H4 (cell line): ENCODE data around the gene MACROH2A1. TPM values are rescaled to one million over a fixed set of nuclear protein-coding genes. Genes with fewer than 3 reads are reported as not detected.
A peak's percentile ranks its signal among the peaks of the same experiment; 100 is the strongest.

Source experiments
- DNase-seq: peaks from one replicate; pipeline ENCODE4 v3.0.0-alpha.2; 2015; ENCODE audit warnings: low spot score
- total RNA-seq: library from RNA; depleted of rRNA; stranded (reverse); fragments of >200 nt; shearing (Covaris generic); gene quantifications from 2 replicates; pipeline ENCODE4 v1.2.3, GENCODE V29; 2014; rRNA removed

MACROH2A1 gene
- 270 and 350 TPM in 2 replicates for total RNA-seq

DNA sequence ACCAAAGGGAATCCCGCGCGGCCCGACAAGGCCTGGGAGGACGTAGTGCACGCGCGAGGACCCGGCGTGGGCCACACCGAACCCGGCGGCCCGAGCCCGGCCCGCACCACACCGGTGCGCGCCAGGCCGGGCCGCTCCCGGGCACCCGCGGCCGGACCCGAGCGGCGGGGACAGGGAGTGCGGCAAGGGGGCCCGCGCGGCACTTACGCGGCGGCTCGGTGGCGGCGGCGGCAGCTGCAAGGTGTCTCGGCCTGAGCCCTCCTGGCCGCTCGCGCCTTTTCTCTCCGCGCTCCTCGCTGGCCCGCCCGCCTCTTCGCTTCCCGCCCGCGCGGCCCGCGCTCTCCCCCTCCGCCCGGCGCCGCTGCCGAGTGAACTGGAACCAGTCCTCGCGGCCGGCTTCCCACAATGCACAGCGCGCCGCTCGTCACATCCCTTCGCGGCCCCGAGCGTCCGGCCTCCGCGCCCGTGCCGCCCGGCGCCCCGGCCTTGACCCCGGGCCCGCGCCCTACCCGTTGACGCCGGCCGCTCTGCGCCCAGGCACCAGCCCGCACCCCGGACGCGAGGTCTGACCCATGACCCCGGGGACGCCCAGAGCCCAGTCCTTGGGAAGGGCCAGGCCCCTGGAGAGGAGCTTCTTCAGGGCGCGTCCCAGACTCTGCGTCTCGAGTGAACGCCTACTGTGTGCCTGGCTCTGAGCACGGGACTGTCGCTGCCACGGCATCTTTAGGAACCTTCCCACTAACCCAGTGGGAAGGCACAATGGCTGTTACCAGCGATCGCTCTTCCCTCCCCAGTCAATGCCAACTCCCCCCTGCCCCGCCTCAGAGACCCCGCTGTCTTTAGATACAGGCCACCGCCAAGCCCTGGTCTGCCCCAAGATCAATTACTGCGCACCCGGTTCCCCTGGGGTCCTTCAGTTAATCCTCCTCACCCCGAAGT, at the start of gene MACROH2A1:
Gene MACROH2A1 (minus strand): TSS at position 377 of the 939 bp plus-strand sequence. CDS start 10,138 bp downstream, outside the sequence.
- DNase-seq, result peak; percentile 80

DNA sequence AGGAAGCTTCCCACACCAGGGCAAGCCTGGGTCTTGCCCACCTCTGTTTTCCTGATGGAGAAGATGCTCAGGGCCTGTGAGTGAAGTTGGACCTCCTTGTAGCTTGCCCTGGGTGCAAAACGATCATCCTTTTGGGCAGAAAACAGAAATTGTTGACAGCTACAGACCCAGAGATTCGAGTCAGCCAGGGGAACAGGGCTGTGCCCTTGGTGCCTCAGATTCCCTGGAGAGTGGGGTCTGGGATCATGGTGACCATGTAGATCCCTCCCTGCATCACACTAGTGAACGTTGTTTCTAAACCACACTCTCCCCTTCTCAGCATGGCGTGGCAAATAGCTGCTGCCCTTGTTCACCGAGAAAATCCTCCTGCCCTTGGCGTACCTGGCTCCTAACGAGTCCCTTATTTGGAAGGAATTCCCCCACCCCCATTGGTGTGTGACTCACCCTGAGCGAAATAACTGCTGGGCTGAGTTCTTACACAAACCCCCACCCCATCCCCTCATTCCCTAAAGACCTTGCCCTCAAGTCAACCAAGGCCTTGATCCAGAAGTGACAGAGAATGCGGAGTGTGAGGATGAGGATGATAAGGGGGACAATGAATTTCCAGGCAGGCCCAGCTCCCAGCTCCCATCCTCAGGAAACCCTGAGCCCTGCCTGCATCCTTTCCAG, 49.2 kb upstream of the MACROH2A1 start:
- no peak for DNase-seq

DNA sequence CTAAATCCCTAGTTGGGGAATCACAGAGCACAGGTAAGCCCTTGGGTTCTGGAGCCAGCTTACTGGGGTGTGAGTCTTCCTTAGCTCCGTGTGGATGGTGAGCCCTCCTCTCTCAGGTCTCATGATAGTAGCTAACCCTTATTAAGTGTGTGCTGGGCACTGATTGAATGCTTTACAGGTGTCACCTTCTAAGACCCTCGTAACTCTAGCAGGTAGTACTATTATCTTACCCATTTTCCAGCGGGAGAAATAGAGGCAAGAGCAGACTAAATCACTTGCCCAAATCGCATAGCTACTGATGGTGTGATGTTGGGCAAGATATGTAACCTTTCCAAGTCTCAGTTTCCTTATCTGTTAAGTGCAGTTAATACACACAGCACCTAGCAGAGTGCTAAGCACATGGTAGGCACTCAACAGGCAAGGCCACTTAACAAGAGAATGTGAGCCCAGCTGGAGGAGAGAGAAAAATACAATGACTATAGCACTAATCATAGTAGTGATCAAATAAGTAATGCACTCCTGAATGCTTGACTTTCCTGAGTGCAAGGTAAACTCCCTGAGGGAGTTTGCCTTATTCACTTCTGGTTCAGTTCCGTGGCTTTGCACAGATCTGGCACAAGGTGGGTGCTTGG, 48.4 kb upstream of the MACROH2A1 start, which contains the start of gene DCANP1:
Gene DCANP1 (minus strand): TSS at position 51 of the 632 bp plus-strand sequence. CDS start 240 bp downstream, outside the sequence.
- no peak for DNase-seq

DNA sequence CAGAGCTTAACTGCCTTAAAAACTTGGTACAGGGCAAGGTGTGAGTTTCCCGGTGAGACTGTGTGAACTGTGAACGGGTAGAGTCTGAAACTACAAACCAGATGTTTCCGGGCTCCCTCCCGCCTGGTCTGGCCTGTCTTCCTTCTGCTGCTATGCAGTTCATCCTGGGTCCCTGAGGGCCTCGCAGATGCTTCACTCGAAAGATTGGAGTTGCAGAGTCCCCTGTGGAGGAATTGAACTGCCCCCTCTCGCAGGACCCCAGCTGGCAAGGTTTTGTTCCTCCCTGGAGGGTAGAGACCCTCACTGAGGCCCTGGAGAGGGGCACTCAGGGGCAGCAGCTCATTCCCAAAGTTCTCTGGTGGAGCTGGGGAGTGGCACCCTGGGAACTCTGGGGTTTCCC, 47.6 kb upstream of the MACROH2A1 start:
- no peak for DNase-seq

DNA sequence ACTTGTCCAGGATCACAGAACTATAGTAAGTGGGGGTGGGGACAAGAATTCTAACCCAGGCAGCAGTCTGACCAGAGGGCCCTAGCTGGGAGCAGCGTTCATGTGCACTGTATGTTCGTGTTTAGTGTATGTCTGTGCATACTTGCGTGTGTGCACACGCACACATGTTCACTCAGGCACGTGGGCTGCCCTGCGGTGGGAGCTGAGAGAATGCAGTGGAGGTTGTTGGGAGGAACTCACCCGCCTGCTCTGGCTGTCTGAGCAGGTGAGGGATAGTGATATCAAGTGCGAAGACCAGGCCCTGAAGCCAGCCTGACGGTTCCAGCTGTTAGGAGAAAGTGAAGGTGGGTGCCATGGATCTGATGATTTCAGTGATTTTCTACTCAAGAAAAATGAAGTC, 47.2 kb upstream of the MACROH2A1 start:
- no peak for DNase-seq

DNA sequence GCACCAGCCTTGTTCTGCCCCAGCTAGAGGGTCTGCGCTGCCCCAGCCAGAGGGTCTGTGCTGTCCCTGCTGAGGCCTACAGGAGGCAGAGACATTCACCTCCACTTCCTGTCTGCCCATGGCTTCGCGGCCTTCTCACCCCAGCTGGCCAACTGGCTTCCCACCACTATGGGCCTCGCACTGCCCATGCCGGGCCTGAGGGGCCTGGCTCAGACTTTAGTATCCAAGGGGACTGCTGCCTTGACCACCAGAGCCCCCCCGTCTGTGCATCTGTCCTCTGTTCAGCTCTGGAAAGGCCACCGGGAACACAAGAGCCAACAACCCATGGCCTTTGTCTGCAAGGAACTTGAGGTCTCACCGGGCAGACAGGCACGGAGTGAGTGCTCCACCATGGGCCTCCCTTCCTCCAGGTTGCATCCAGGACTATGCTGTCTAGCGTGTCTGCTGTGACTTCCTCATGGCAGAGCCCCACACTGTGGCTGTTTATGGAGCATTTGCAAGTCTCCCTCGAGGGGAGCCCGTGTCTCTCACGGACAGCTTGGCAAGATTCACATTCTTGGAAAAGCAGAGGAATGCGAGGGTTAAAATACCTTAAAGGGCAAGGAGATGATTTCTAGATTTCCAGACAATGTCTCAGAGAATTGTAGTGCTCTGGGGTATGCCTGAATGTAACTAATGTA, 46.4 kb upstream of the MACROH2A1 start:
- no peak for DNase-seq

DNA sequence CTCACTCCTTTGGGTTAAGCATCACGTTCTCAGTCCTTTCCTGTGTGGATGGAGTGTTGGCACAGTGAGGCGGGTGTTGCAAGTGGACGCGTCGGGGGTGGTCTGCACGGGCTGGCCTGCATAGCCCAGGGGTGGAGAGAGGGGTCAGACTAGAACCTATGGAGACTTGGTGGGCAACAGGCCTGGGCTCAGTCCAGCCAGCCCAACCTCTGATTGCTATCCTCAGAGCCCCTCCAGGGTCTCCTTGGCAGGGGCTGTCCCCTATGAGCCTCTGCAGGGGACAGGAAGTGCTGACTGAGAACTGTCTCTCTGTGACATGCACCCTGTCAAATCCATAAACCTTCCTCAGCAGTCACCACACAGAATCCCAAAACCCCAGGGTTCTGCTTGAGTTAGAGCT, 45.9 kb upstream of the MACROH2A1 start:
- no peak for DNase-seq

DNA sequence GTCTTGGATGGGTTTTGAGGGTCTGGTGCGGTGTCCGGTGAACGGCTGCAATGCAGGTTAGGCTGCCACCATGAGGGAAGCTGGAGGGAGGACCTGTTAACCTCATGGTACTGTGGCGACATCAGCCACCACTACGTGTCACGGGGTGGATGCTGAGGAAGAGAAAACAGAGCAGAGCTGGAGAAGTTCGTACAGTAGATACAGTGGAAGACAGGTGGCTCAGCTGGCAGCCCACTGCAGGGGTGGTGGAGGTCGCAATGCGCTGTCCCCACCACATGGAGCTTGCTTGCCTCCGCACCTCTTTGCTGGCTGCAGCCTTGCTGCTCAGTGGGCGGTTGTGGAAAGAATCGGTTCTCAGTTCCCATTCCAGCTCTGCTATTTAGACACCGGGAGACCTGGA, 45.3 kb upstream of the MACROH2A1 start:
- DNase-seq, result no peak

DNA sequence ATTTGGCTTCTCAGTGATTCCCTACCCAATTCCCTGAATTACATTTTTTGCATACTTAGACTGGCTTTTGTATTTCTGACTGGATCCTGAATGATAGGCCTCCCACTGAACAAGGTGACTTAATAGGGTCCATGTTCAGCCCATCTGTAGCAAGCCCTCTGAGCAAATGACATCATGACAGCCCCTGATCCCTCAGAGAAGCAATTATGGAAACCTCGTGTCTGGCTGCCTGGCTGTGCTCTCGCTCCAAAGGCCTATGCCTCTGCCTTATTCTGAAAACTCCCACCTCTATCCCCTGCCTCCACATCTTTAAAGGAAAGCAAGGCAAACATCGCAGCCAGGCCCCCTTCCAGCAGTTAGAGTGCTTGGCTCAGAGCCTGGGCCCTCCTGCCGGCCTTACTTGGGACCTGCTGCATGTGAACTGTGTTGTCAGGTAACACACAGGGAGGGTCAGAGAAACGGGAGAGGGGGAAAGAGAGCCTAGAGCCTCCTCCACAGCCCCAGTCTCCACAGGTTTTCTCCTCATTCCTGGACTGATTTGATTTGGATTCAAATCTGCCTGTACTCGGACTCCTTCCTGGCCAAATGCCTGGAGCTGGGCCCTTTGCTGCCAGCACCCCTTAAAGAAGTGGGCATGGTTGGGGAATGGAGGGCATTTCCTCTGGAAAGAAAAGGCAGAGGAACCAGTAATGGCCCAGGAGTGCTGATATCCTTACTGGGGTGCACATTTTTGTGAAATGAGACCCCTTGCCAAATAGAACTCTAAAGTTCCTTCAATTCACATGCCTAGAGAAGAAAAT, 44.3 kb upstream of the MACROH2A1 start:
- DNase-seq, result no peak

DNA sequence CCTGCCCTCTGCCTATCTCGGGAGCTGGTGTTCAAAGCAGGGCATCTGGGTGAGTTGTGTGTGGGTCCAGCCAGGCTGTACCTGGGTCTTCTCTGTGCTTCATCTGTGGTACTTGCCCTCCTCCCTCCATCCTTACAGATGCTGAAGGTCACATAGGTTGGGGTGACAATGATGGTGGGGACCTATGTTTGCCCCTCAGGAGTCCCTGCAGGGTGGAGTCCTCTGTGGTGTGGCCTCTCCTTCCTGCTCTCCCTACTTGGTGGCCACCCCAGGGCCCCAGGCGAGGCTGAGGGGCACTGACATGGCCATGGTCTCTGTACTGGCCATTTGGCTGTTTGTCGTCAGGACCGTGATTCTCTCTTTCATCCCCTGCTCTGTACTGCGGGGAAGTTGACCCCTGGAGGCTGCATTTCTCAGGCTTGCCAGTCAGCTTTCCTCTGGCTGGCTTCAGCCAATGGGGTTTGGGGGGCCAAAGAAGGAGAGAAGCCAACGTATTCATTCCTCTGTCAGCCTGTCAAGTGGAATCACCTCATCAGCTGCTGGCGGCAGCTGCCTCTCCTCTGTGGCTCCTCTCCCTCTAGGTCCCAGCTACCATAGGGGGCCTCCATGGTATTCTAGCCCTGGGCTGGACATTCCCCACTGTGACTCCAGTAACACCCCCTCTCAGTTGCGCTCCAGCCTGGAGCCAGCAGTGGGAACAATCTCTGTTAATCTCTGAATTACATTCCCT, 43.6 kb upstream of the MACROH2A1 start:
- no peak for DNase-seq

DNA sequence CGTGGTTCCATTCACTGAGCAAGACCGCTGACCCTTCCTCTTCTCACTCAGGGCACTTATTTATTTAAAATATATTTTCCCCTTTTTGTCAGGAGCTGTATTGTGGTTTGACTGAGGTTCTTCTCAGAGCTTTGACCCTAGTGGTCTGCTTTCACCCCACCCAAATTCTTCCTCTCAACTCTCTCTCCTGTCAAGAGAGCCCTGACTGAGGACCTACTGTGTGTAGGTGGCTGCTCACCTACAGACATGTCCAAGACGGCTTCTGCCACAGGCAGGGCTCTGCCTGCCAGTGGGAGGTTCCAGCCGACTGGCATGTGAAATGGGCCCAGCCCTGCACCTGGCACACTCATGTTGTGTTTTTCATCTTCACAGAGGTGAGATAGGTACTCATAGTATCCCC, 42.9 kb upstream of the MACROH2A1 start:
- DNase-seq, result no peak

DNA sequence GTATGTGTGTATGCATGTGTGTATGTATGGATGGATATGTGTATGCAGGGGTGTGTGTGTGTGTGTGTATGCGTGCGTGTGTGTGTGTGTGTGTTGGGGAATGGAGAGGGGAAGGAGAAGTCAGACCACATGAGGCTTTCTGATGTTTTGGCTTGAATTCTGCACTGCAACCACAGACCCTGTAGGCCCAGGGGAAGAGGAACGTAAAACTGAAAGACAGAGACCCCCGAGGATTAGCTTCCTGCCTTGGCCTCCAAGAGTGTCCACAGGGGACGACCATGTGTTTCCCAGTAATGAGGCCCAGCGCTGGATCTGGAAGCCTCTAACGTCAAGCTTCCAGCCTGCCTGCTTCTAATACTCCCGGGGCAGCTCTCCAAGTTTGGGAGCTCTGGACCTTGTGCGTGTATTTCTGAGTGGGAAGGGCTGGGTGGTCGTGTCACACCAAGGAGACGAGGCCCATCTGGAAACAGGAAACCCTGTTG, 42.4 kb upstream of the MACROH2A1 start:
- no peak for DNase-seq

DNA sequence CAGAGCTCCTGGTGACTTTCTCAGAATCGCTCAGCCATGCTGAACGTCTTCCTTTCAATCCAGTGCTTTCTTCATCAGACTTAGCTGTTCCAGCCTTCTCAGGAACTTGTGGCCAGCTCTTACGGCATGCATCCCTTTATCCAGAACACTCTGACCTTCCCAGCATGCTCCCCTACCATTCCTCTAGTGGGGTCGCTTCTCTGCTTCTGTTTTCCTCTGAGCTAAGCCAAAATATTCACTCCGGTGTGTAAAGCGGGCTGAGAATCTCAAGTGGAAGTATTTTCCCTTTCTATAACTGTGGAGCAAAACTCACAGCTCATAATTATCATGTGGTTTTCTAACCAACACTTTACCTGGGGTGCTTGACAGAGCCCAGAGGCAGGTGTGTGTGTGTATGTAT, 41.9 kb upstream of the MACROH2A1 start:
- DNase-seq, result no peak

DNA sequence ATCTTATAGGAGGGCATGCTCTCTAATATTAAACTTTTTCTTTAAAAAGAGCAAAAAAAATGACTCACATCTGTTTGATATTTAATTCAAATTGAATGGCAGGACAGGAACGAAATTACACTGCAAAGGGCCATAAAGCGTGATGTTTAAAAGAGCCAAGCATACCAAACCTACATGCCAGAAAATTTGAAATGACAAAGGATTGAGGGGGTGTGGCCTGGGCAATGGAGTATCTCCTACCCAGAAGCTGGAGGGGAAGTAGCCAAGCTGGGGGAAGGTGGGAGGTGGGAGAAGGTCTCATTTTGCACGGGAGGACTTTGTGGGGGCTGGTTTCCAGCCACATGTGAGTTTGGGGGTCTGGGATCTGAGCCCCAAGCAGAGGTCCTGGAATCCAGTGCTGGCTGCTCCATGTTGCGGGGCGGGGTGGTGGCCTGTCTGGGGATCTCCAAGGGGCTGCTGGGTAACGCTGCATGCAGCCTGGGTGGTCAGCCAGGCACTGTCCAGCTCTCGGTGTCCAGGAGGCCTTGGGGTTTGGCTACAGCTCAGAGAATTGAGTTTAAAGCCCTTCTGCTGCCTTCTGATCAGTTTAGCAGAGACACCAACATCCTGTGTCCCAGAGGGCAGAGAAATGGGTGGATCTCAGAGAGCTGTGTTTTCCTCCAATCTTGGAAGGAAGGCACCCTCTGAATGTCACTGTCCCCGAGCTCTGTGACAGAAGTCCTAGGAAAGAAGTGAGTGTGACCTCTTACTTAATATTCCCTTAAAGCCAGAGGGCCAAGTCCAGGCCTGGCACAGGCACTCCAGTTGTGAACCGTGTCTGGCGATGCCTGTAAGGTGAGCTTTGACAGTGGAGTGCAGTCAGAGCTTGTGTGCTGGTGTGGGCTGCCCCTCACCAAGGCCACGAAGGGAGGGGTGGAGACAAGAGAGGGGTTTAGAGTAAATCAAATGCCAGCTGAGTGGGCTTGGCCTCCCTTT, 40.5 kb upstream of the MACROH2A1 start:
- DNase-seq, result no peak

DNA sequence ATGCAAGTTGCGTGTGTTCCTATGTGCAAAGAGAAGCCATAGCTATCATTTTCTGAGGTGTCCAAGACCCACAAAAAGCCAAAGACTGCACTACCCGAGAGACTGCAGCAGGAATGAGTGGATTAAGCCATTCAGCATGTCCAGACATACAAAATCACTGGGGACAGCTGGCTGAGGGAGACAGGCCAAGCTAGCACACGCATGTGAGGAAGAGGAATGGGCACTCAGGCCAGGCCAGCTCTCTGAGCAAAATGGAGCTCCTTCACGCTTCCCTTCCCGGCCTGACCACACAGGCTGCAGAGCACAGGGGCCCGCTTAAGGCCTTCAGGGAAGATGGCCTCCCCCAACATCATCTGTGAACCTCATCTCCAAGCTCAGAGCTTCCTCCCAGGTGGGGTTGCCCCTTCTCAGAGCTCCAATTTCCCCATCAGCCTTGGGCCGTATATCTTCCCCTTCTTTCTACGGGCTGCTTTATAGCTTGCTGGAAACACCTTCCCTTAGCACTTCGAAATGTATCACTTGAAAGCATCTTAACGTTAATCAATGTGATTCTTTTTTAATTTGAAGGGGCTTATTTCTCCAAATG, 39.7 kb upstream of the MACROH2A1 start:
- DNase-seq, result no peak

DNA sequence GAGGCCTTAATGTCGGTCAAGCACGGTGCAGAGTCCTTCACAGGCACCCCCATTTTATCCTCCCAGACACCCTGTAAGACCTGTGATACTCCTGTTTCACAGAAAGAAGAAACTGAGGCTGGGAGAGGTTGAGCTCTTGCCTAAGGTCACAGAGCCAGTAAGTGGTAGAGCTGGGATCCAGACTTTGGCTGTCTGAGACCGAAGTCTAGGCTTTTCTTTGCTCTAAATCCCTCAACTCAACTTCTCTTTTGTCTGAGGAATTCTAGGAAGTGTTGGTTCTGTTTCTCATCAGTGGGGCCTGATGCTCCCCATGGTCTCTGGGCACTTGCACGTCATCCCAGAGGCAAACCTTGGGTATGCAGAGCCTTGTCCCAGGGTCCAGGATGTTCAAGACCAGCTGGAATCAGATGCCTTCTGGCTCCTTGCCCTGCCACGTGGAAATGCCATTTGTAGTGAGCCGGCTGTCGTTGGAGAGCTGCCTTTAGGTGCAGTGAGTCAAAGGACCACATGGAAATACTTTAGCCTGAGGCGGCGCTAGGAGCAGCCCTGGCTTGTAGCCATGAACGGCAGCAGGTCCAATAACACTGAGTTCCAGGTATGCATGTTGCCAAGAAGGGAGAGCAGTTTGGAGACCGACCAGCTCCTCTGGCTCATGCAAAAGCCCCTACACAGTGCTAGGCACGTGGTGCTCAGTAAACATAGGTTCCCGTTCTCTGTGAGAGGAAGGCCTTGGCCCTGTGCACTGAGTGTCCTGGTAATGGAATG, 38.9 kb upstream of the MACROH2A1 start:
- DNase-seq, result peak; percentile 81

DNA sequence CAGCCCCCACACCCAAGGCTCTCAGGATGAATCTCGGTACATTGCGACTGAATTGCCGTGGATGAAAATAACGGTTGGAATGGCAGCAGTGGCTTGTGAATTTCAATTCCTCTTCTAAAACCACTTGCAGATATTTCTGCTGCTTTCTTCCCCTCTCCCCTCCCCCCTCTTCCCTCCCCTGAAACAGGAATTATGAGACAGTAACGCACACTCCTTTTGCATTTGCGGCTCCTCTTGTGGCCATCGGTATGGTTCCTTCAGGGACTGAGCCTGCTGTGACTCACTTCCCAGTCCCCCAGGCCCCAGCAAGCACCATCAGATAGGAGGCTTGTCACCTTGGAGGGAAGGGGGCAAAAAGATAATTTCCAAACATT, 38.4 kb upstream of the MACROH2A1 start:
- DNase-seq, result no peak

DNA sequence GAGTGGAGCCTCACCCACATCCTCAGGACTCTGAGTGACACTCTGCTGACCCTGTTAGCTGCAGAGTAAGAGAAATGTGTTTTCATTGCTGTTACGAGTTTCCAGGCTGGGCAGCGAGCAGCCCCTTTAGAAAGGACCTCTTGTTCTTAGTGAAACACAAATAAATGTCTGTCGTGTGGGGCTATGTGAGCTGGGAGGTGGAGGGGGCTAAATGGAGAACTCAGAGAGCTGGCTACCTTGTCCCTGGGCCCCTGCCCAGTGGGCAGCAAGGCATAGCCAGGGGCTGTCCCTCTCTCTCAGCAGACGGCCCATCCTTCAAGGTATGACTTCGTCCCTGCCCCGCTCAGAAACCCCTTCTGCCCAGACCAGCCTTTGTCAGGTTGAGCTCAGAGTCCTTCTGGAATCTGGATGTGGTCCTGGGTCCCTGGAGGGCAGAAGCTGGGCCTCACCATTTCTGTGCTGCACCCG, 38.0 kb upstream of the MACROH2A1 start:
- DNase-seq, result no peak
